T follicular helper cell (primary cell): ENCODE data around the gene LCN12.

Source experiments
- DNase-seq: peaks from one replicate; pipeline ENCODE4 v3.0.0-alpha.2; 2020; ENCODE audit warnings: low read depth

LCN12 gene

GRCh38 chr9:136974817-136975535 is 22.9 kb downstream of the LCN12 start:
- DNase-seq: no peak

- DNase-seq: no peak
Observed at GRCh38 chr9:136975644-136976043, 23.6 kb downstream of the LCN12 start.

- DNase-seq: no peak
Observed at GRCh38 chr9:136977223-136977622, 25.1 kb downstream of the LCN12 start, which contains the start of gene PTGDS. TSS of gene PTGDS (plus strand) at chr9:136977504. CDS start at chr9:136977579, 75 bp downstream.

- DNase-seq: no peak
Observed at GRCh38 chr9:136977649-136978072, 25.6 kb downstream of the LCN12 start.

GRCh38 chr9:136978073-136978864 is 26.2 kb downstream of the LCN12 start:
- peak; percentile 71 for DNase-seq

- no peak for DNase-seq
Observed at GRCh38 chr9:136978865-136979544, 26.9 kb downstream of the LCN12 start.

GRCh38 chr9:136979769-136980587 is 27.9 kb downstream of the LCN12 start:
- no peak for DNase-seq

GRCh38 chr9:136980669-136981478 is 28.8 kb downstream of the LCN12 start:
- no peak for DNase-seq

- DNase-seq: no peak
Observed at GRCh38 chr9:136981588-136982231, 29.6 kb downstream of the LCN12 start.

GRCh38 chr9:136982232-136983051 is 30.4 kb downstream of the LCN12 start, which contains the start of gene LCNL1:
TSS of gene LCNL1 (plus strand) at chr9:136982993. CDS start at chr9:136983587, 594 bp downstream.
- no peak for DNase-seq

- DNase-seq: no peak
Observed at GRCh38 chr9:136983167-136983566, 31.1 kb downstream of the LCN12 start.

- no peak for DNase-seq
Observed at GRCh38 chr9:136983656-136984314, 31.7 kb downstream of the LCN12 start.

- DNase-seq: no peak
Observed at GRCh38 chr9:136984464-136985026, 32.5 kb downstream of the LCN12 start.

GRCh38 chr9:136985027-136985602 is 33.0 kb downstream of the LCN12 start:
- DNase-seq: no peak

GRCh38 chr9:136985853-136986252 is 33.8 kb downstream of the LCN12 start:
- no peak for DNase-seq

- DNase-seq: no peak
Observed at GRCh38 chr9:136988872-136989271, 36.8 kb downstream of the LCN12 start.

GRCh38 chr9:136990242-136990911 is 38.3 kb downstream of the LCN12 start:
- DNase-seq: no peak
